GM12865 (cell line): ENCODE measurements around the gene RACK1.
"Not testable (repeated sequence)": the region's sequence is repeated elsewhere in the genome, so short reads cannot be mapped to it uniquely, and the experiment has no call there.

Source experiments
- DNase-seq: peaks from one replicate; pipeline ENCODE4 v3.0.0; 2010; ENCODE audit warnings: low read depth
- H3K4me3 ChIP-seq: 2 replicates; pipeline ENCODE4 v1.5.1; 2011; ENCODE audit warnings: mild to moderate bottlenecking, low read depth, low read length, control low read depth
- CTCF ChIP-seq: IDR thresholded peaks from 2 replicates; pipeline ENCODE4 v1.5.1; 2011; ENCODE audit warnings: low read length, control low read depth, low read depth, inconsistent platforms; ENCODE audit not compliant: insufficient read depth; ENCODE audit errors: missing control alignments

Gene RACK1

GRCh38 chr5:181217111-181217802 lies 26.4 kb downstream of the RACK1 start:
- DNase-seq = peak; percentile 65
- H3K4me3 ChIP-seq = peak overlapping the region; percentile 55

GRCh38 chr5:181215997-181216989 lies 27.4 kb downstream of the RACK1 start:
- H3K4me3 ChIP-seq = peak overlapping the region; percentile 31; the same call in 1 of the 2 replicates
- DNase-seq = no peak

More at GRCh38 chr5:181217111-181217802, 26.4 kb downstream of the RACK1 start:
- TF ChIP-seq CTCF = no peak

GRCh38 chr5:181214249-181214648 lies 29.5 kb downstream of the RACK1 start:
- not testable (repeated sequence) for H3K4me3 ChIP-seq, DNase-seq

More at GRCh38 chr5:181215997-181216989, 27.4 kb downstream of the RACK1 start:
- TF ChIP-seq CTCF = no peak

GRCh38 chr5:181212934-181213333 lies 30.8 kb downstream of the RACK1 start:
- TF ChIP-seq CTCF = no peak
- H3K4me3 ChIP-seq = no peak overlapping the region
- DNase-seq = no peak

- no peak for DNase-seq
- TF ChIP-seq CTCF = no peak
- no peak overlapping the region for H3K4me3 ChIP-seq
Observed at GRCh38 chr5:181212080-181212479, 31.6 kb downstream of the RACK1 start.

GRCh38 chr5:181211208-181211607 lies 32.5 kb downstream of the RACK1 start:
- DNase-seq = no peak
- TF ChIP-seq CTCF = no peak
- no peak overlapping the region for H3K4me3 ChIP-seq

- not testable (repeated sequence) for H3K4me3 ChIP-seq, DNase-seq
Observed at GRCh38 chr5:181210698-181211097, 33.0 kb downstream of the RACK1 start.

- not testable (repeated sequence) for H3K4me3 ChIP-seq, DNase-seq
Observed at GRCh38 chr5:181210148-181210547, 33.6 kb downstream of the RACK1 start.

- not testable (repeated sequence) for H3K4me3 ChIP-seq, DNase-seq
Observed at GRCh38 chr5:181209006-181209405, 34.7 kb downstream of the RACK1 start.
